ENCODE measurements around the gene HLA-DQA1.
"Not testable (repeated sequence)": the region's sequence is repeated elsewhere in the genome, so short reads cannot be mapped to it uniquely, and the experiment has no call there.

Gene HLA-DQA1

GRCh38 chr6:32657329-32657728 lies 20.1 kb downstream of the HLA-DQA1 start:
- H3K9me3 ChIP-seq (ENCODE audit: control insufficient read depth, low read length); H3K27ac ChIP-seq (ENCODE audit: insufficient read depth, low read depth, low read length, poor library complexity, severe bottlenecking); H3K4me3 ChIP-seq (ENCODE audit: insufficient read depth, low read depth, low read length); H3K4me1 ChIP-seq (ENCODE audit: control insufficient read depth, insufficient read depth, low read length); H3K36me3 ChIP-seq (ENCODE audit: control insufficient read depth, insufficient read depth, low read length); H3K27me3 ChIP-seq (ENCODE audit: control insufficient read depth, insufficient read depth, low read length, poor library complexity, severe bottlenecking): not testable (repeated sequence)
- WGBS, 2 experiments = 70% methylated on average over 4 of the region's 6 CpGs; no CpG with 5 or more reads in 1 of the 2 experiments

- H3K9me3 ChIP-seq (ENCODE audit: control insufficient read depth, low read length); H3K4me1 ChIP-seq (ENCODE audit: control insufficient read depth, insufficient read depth, low read length); H3K36me3 ChIP-seq (ENCODE audit: control insufficient read depth, insufficient read depth, low read length); H3K27me3 ChIP-seq (ENCODE audit: control insufficient read depth, insufficient read depth, low read length, poor library complexity, severe bottlenecking); H3K4me3 ChIP-seq (ENCODE audit: insufficient read depth, low read depth, low read length); H3K27ac ChIP-seq (ENCODE audit: insufficient read depth, low read depth, low read length, poor library complexity, severe bottlenecking): not testable (repeated sequence)
These were observed 20.6 kb downstream of the HLA-DQA1 start for GRCh38 chr6:32657819-32658218.

- Histone ChIP-seq H3K36me3 (ENCODE audit: control insufficient read depth, insufficient read depth, low read length) (no peaks in the 10 kb centered on the region), H3K27ac (ENCODE audit: insufficient read depth, low read depth, low read length, poor library complexity, severe bottlenecking) (no peak overlapping the region), H3K4me3 (ENCODE audit: insufficient read depth, low read depth, low read length) (no peak overlapping the region), H3K9me3 (ENCODE audit: control insufficient read depth, low read length) (no peaks in the 10 kb centered on the region), H3K27me3 (ENCODE audit: control insufficient read depth, insufficient read depth, low read length, poor library complexity, severe bottlenecking) (no peaks in the 10 kb centered on the region), H3K4me1 (ENCODE audit: control insufficient read depth, insufficient read depth, low read length) (no peaks in the 10 kb centered on the region)
- WGBS, 2 experiments = 82% methylated on average over 6 of the region's 6 CpGs
These were observed 21.2 kb downstream of the HLA-DQA1 start for GRCh38 chr6:32658268-32658897.

- Histone ChIP-seq H3K27me3 (ENCODE audit: control insufficient read depth, insufficient read depth, low read length, poor library complexity, severe bottlenecking) (peaks cover 15% of the 10 kb centered on the region), H3K4me3 (ENCODE audit: insufficient read depth, low read depth, low read length) (no peak overlapping the region), H3K4me1 (ENCODE audit: control insufficient read depth, insufficient read depth, low read length) (no peaks in the 10 kb centered on the region), H3K27ac (ENCODE audit: insufficient read depth, low read depth, low read length, poor library complexity, severe bottlenecking) (no peak overlapping the region), H3K36me3 (ENCODE audit: control insufficient read depth, insufficient read depth, low read length) (no peaks in the 10 kb centered on the region), H3K9me3 (ENCODE audit: control insufficient read depth, low read length) (no peaks in the 10 kb centered on the region)
- 65 to 76% methylated on average over 4 of the region's 4 CpGs for WGBS, 2 experiments
These were observed 22.8 kb downstream of the HLA-DQA1 start for GRCh38 chr6:32659856-32660595.

- Histone ChIP-seq H3K27ac (ENCODE audit: insufficient read depth, low read depth, low read length, poor library complexity, severe bottlenecking) (no peak overlapping the region), H3K9me3 (ENCODE audit: control insufficient read depth, low read length) (no peaks in the 10 kb centered on the region), H3K36me3 (ENCODE audit: control insufficient read depth, insufficient read depth, low read length) (no peaks in the 10 kb centered on the region), H3K27me3 (ENCODE audit: control insufficient read depth, insufficient read depth, low read length, poor library complexity, severe bottlenecking) (peaks cover 29% of the 10 kb centered on the region), H3K4me3 (ENCODE audit: insufficient read depth, low read depth, low read length) (no peak overlapping the region), H3K4me1 (ENCODE audit: control insufficient read depth, insufficient read depth, low read length) (no peaks in the 10 kb centered on the region)
- WGBS, 2 experiments = 82 to 92% methylated on average over 6 to 7 of the region's 7 CpGs
These were observed 24.9 kb downstream of the HLA-DQA1 start for GRCh38 chr6:32662099-32662498.

- Histone ChIP-seq H3K36me3 (ENCODE audit: control insufficient read depth, insufficient read depth, low read length) (no peaks in the 10 kb centered on the region), H3K9me3 (ENCODE audit: control insufficient read depth, low read length) (no peaks in the 10 kb centered on the region), H3K27ac (ENCODE audit: insufficient read depth, low read depth, low read length, poor library complexity, severe bottlenecking) (no peak overlapping the region), H3K4me3 (ENCODE audit: insufficient read depth, low read depth, low read length) (no peak overlapping the region), H3K4me1 (ENCODE audit: control insufficient read depth, insufficient read depth, low read length) (no peaks in the 10 kb centered on the region), H3K27me3 (ENCODE audit: control insufficient read depth, insufficient read depth, low read length, poor library complexity, severe bottlenecking) (peaks cover 29% of the 10 kb centered on the region)
- 66 to 73% methylated on average over 5 of the region's 5 CpGs for WGBS, 2 experiments
These were observed 25.6 kb downstream of the HLA-DQA1 start for GRCh38 chr6:32662836-32663235.

- WGBS, 2 experiments = 54 to 67% methylated on average over 26 of the region's 26 CpGs
- no peaks in the 10 kb centered on the region for H3K36me3 ChIP-seq (ENCODE audit: control insufficient read depth, insufficient read depth, low read length)
- no peak overlapping the region for H3K4me3 ChIP-seq (ENCODE audit: insufficient read depth, low read depth, low read length)
These were observed 27.1 kb downstream of the HLA-DQA1 start for GRCh38 chr6:32664354-32664753.

GRCh38 chr6:32664827-32665362 lies 27.7 kb downstream of the HLA-DQA1 start:
- H3K27me3 ChIP-seq (ENCODE audit: control insufficient read depth, insufficient read depth, low read length, poor library complexity, severe bottlenecking) = peaks cover 29% of the 10 kb centered on the region
- no peak overlapping the region for H3K27ac ChIP-seq (ENCODE audit: insufficient read depth, low read depth, low read length, poor library complexity, severe bottlenecking)
- H3K9me3 ChIP-seq (ENCODE audit: control insufficient read depth, low read length) = no peaks in the 10 kb centered on the region
- peak overlapping the region; percentile 13 for H3K4me3 ChIP-seq (ENCODE audit: insufficient read depth, low read depth, low read length)
- 31 to 33% methylated on average over 47 of the region's 47 CpGs for WGBS, 2 experiments
- no peaks in the 10 kb centered on the region for H3K4me1 ChIP-seq (ENCODE audit: control insufficient read depth, insufficient read depth, low read length)
- no peaks in the 10 kb centered on the region for H3K36me3 ChIP-seq (ENCODE audit: control insufficient read depth, insufficient read depth, low read length)

More at GRCh38 chr6:32664354-32664753, 27.1 kb downstream of the HLA-DQA1 start:
- peaks cover 29% of the 10 kb centered on the region for H3K27me3 ChIP-seq (ENCODE audit: control insufficient read depth, insufficient read depth, low read length, poor library complexity, severe bottlenecking)
- H3K27ac ChIP-seq (ENCODE audit: insufficient read depth, low read depth, low read length, poor library complexity, severe bottlenecking) = no peak overlapping the region
- no peaks in the 10 kb centered on the region for H3K4me1 ChIP-seq (ENCODE audit: control insufficient read depth, insufficient read depth, low read length)
- no peaks in the 10 kb centered on the region for H3K9me3 ChIP-seq (ENCODE audit: control insufficient read depth, low read length)

GRCh38 chr6:32665661-32666060 lies 28.5 kb downstream of the HLA-DQA1 start:
- 49 to 58% methylated on average over 3 of the region's 3 CpGs for WGBS, 2 experiments
- Histone ChIP-seq H3K27me3 (ENCODE audit: control insufficient read depth, insufficient read depth, low read length, poor library complexity, severe bottlenecking) (peaks cover 29% of the 10 kb centered on the region), H3K4me1 (ENCODE audit: control insufficient read depth, insufficient read depth, low read length) (no peaks in the 10 kb centered on the region), H3K27ac (ENCODE audit: insufficient read depth, low read depth, low read length, poor library complexity, severe bottlenecking) (no peak overlapping the region), H3K36me3 (ENCODE audit: control insufficient read depth, insufficient read depth, low read length) (no peaks in the 10 kb centered on the region), H3K4me3 (ENCODE audit: insufficient read depth, low read depth, low read length) (no peak overlapping the region), H3K9me3 (ENCODE audit: control insufficient read depth, low read length) (no peaks in the 10 kb centered on the region)

- H3K4me3 ChIP-seq (ENCODE audit: insufficient read depth, low read depth, low read length) = peak within 1 kb of the TSS; percentile 29
- H3K36me3 ChIP-seq (ENCODE audit: control insufficient read depth, insufficient read depth, low read length) = no peaks in the 10 kb centered on the region
- no peak within 1 kb of the TSS for H3K27ac ChIP-seq (ENCODE audit: insufficient read depth, low read depth, low read length, poor library complexity, severe bottlenecking)
- WGBS, 2 experiments = 26 to 36% methylated on average over 15 to 16 of the region's 16 CpGs
- no peaks in the 10 kb centered on the region for H3K9me3 ChIP-seq (ENCODE audit: control insufficient read depth, low read length)
- no peaks in the 10 kb centered on the region for H3K4me1 ChIP-seq (ENCODE audit: control insufficient read depth, insufficient read depth, low read length)
- H3K27me3 ChIP-seq (ENCODE audit: control insufficient read depth, insufficient read depth, low read length, poor library complexity, severe bottlenecking) = peaks cover 29% of the 10 kb centered on the region
These were observed 29.5 kb downstream of the HLA-DQA1 start, which contains the start of gene HLA-DQB1 for GRCh38 chr6:32666420-32667300. Gene HLA-DQB1, minus strand, starts transcription at chr6:32666657. Its CDS starts 50 bp downstream, at chr6:32666607.

All from ectodermal cell (in vitro differentiated cells).